ENCODE data around the gene PHOSPHO1.

The PHOSPHO1 gene

DNA sequence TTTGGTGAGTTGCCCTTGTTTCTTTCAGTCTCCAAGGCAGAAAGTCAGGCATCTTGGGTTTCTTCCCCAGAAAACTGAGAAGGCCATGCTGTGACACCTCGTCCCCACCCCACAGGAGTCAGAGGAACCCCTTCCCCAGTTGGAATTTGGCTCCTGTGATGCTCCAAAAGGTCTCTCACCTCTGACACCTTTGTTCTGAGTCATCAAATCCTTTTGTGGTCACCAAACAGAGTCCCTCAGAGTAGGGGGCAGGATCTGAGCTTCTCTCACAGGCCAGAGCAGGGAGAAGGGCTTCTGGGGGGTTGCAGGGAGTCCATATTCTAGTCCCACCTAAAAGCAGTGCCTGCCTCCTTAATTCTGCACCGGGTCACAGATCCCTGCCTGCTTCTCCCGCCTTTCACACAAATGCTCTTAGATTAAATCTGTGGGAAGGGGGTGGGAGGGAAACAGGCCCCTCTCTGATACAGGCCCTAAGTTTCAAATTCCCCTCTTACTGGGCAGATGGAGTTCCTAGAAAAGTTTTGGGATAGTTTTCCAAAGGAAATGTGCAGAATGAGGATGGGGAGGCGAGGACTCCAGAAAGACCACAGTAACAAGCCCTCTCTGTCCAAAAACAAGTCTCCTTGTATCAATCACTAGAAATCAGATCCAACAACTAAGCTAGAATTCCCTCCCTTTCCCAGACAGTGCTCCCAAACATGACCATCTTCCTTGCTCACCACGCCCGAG, 1.3 kb downstream of the PHOSPHO1 start:
- Mint-ChIP-seq H3K4me3 (peak overlapping the region; percentile 68), H3K27ac (no peak overlapping the region), H3K27me3 (peaks cover 1% of the 10 kb centered on the region), H3K9me3 (no peaks in the 10 kb centered on the region), H3K4me1 (peaks cover 17% of the 10 kb centered on the region), H3K36me3 (no peaks in the 10 kb centered on the region)

DNA sequence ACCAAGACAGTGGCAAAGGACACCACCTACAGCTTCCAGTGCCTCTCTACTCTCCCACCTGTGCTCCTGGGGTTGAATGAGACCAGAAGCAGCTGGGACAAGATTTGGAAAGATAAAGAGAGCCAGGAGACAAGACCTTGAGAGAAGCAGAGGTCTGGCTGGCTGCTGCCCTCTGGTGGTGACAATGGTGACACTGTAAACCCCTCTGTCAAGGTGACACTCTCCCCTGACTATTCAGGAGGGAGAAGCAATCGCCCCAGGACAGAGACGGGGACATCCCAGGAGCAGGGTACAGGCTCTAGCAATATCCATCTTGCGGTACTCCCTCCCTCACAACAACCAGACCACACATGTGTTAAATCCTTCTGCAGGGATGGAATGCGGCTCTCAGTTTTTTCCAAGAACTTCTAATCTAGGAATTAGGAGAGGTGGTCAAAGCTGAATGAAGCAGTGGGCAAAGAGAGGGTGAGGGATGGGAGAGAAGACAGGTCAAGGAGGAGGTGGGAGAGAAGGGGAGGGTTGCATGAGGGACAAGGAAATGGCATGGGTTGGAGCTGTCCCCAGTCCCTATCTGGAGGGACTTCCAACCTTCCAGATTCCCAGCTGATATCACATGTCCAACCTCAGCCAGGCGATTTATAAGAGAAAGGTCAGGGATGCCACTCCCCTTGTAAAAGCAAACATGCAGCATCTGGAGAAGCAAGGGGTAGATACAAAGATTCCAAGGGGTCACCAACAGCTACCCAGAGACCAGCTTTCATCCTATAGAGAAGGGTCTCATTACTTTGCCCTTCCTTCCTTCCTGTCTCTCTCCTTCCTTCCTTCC, 2.9 kb downstream of the PHOSPHO1 start:
- Mint-ChIP-seq H3K4me3 (no peak overlapping the region), H3K27ac (peak overlapping the region; percentile 44), H3K36me3 (no peaks in the 10 kb centered on the region), H3K27me3 (peaks cover 1% of the 10 kb centered on the region), H3K4me1 (peaks cover 28% of the 10 kb centered on the region), H3K9me3 (no peaks in the 10 kb centered on the region)

DNA sequence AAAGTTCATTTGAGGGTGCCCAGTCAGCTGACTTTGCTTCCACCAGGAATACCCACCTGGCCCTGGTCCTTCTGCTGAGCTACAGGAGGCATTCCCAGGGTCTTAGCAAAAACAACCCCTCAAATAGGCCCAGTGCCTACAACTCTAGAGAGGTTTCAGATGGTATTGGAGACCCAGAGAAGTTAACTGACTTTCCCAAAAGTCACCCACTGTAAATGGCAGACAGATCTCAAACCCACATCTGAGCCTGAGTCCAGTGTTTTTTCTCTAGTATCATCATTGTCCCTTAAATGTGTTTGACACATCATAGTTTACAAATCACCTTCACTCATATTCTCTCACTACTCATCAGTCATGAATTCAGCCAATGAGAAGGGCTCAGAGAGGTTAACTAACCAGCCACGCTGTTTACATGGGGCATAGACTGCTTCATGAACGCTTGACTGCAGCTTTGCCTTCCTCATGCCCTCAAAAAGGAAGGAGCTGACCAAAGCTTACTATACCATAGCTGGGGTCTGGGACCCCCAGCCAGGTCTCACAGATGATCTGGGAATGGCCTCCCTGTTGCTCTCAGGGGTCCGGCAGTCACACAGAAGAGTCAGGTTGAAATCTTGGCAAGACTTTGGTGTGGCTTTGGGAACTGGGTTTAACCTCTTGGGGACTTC, 3.7 kb downstream of the PHOSPHO1 start:
- Mint-ChIP-seq H3K27ac (no peak overlapping the region), H3K27me3 (peaks cover 1% of the 10 kb centered on the region), H3K4me1 (peaks cover 31% of the 10 kb centered on the region), H3K36me3 (no peaks in the 10 kb centered on the region), H3K9me3 (no peaks in the 10 kb centered on the region), H3K4me3 (no peak overlapping the region)

DNA sequence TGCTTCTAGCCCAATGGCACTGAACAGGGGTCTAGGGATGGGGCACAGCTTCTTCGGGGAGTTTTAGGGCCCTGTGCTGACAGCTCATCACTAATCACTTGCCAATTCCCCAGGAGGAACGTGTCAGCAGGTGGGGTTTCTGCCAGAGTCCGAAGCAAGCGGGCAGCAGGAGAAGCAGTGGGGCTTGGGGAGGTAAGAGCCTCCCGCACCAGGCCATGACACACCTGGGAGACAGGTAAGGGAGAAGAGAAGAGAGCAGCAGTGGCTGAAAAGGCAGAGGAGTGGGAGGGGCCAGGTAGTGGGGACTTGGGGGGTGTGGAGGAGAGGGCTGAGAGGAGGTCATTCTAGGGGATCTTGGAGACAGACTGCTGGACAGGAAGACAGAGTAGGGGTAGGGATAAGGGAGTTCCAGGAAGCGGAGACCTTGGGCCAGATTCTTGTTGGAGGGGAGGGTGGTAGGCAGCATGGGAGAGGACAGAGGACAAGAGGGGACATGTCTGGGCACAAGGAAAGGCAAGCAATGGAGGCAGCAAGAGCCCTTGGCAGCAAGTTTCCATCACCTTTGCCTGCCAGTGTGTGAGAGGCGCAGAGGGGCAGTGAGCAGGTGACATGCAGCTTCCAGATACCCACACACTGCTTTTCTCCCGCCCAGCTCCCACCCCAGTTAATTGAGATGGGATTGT, 4.9 kb downstream of the PHOSPHO1 start:
- Mint-ChIP-seq H3K27me3 (no peaks in the 10 kb centered on the region), H3K4me1 (peaks cover 26% of the 10 kb centered on the region), H3K27ac (no peak overlapping the region), H3K4me3 (no peak overlapping the region), H3K9me3 (no peaks in the 10 kb centered on the region), H3K36me3 (no peaks in the 10 kb centered on the region)

DNA sequence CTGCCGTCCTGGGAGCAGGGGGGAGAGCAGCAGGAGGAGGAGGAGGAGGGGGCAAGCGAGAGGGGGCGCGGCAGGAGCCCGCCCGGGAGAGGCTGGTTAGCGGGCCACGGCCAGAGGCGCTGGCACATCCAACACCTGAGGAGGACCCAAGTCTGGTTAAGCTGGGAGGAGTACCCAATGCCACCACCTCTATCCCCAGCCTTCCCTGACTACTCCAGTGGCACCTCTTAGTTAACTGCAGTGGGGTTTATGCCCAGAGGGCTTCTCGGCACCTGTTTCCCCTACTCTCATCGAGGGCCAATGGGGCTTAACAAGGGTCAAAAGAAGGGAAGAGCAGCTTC, 5.6 kb downstream of the PHOSPHO1 start:
- no peaks in the 10 kb centered on the region for H3K27me3 Mint-ChIP-seq
- H3K36me3 Mint-ChIP-seq: no peaks in the 10 kb centered on the region
- no peak overlapping the region for H3K27ac Mint-ChIP-seq
- peak overlapping the region; percentile 85 for H3K4me3 Mint-ChIP-seq
- H3K4me1 Mint-ChIP-seq: peaks cover 29% of the 10 kb centered on the region
- H3K9me3 Mint-ChIP-seq: no peaks in the 10 kb centered on the region

DNA sequence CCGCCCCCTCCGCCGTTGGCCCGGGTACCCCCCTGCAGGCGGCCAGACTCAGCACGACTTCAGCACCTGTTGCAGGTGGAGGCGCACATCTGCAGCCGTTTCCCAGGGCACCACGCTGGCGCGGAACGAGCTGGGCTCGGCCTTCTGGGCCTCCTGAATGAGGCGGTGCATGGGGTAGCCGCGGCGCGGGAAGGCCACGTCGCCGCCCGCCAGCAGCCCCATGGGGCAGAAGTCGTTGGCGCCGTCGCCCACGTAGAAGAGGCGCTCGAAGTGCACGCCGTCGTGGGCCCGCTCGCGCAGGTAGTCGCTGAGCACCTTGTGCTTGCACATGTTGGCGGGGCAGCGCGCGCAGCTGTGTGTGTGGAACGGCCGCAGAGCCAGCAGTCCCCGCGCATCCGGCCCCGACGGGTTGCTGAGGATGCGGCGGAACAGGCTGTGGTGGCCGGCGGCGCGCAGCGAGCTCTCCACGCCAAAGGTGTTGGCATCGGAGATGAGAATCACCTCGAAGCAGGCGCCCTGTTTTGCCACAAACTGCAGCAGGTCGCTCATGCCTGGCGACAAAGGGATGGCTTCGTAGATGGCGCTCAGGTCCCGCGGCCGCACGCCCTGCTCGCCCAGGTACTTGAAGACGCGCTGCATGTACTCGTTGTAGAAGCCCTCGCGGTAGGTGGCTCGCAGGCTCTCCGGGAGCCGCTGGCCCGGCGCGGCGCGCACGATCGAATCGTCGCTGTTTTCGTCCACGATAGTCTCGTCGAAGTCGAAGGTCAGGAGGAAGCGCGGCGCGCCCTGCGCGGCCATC, 6.2 kb downstream of the PHOSPHO1 start:
- no peak overlapping the region for H3K27ac Mint-ChIP-seq
- no peaks in the 10 kb centered on the region for H3K36me3 Mint-ChIP-seq
- no peaks in the 10 kb centered on the region for H3K27me3 Mint-ChIP-seq
- H3K4me1 Mint-ChIP-seq: peaks cover 28% of the 10 kb centered on the region
- no peaks in the 10 kb centered on the region for H3K9me3 Mint-ChIP-seq
- peak overlapping the region; percentile 85 for H3K4me3 Mint-ChIP-seq

DNA sequence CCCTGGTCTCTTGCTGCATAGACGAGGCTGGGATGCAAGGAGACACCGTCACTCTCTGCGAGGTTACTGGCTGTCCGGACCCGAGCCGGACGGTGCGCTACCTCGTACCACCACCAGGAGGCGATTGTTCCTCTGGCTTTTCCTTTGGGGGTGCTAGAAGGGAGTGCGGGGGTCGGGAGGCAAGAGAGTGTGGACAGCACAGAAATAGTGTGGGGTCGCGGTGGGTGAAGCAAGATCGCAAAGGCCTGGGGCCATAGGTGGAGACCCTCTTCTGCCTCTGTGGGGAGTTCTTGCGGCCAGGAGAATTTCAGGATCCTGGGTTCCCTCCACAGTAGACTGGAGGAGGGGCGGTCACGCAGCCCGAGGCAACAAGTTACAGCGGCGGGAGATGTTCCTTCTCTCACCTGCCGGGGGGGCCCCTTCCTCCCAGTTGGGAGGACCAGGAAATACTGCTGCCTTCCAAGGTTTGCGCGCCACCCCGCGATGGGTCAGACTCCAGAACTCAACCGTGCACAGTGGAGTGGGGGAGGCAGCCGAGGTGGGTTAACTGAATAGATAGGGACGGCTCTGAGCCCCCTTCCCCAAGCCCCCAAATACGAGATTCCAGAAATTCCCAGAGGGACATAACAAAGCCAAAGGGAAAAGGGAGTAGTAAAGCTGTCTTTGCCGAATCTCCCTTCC, 6.9 kb downstream of the PHOSPHO1 start:
- peak overlapping the region; percentile 85 for H3K4me3 Mint-ChIP-seq
- no peaks in the 10 kb centered on the region for H3K27me3 Mint-ChIP-seq
- peaks cover 3% of the 10 kb centered on the region for H3K36me3 Mint-ChIP-seq
- peak overlapping the region; percentile 62 for H3K27ac Mint-ChIP-seq
- H3K4me1 Mint-ChIP-seq: peaks cover 34% of the 10 kb centered on the region
- no peaks in the 10 kb centered on the region for H3K9me3 Mint-ChIP-seq

DNA sequence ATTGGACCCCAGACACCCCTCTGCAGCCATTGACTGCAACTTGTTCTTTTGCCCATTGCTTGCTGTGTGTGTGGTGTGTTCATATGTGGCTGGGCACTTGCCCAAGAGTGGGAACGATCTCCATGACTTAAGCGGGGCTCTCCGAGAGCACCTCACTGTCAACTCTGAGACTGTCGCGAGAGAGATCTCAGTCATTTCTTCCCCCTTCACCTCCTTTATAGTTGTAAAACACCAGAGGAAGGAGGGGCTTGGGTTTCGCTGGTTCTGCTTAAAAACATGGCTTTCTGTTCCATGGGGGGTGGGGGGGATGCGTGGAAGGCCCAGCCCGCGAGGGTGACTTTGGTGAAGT, 7.4 kb downstream of the PHOSPHO1 start:
- Mint-ChIP-seq H3K4me1 (peaks cover 39% of the 10 kb centered on the region), H3K27ac (no peak overlapping the region), H3K27me3 (no peaks in the 10 kb centered on the region), H3K9me3 (no peaks in the 10 kb centered on the region), H3K36me3 (peaks cover 3% of the 10 kb centered on the region), H3K4me3 (peak overlapping the region; percentile 85)

DNA sequence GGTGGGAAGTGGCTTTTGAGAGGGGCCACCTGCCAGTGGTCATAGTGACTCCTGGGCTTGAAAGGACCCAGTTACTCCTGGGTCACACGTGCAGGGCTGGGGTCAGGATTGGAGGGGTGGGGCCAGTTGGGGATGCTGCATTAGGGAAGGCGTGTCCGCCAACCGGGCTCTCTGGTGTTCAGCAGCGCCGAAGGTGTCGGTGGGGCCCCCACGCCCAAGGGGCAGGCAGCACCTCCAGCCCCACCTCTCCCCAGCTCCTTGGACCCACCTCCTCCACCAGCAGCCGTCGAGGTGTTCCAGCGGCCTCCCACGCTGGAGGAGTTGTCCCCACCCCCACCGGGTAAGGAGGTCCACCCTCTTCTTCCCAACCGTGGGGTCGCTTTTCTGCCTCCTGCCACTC, 10.6 kb downstream of the PHOSPHO1 start:
- peaks cover 3% of the 10 kb centered on the region for H3K36me3 Mint-ChIP-seq
- H3K4me3 Mint-ChIP-seq: no peak overlapping the region
- no peaks in the 10 kb centered on the region for H3K27me3 Mint-ChIP-seq
- peaks cover 61% of the 10 kb centered on the region for H3K4me1 Mint-ChIP-seq
- H3K27ac Mint-ChIP-seq: no peak overlapping the region
- H3K9me3 Mint-ChIP-seq: no peaks in the 10 kb centered on the region

DNA sequence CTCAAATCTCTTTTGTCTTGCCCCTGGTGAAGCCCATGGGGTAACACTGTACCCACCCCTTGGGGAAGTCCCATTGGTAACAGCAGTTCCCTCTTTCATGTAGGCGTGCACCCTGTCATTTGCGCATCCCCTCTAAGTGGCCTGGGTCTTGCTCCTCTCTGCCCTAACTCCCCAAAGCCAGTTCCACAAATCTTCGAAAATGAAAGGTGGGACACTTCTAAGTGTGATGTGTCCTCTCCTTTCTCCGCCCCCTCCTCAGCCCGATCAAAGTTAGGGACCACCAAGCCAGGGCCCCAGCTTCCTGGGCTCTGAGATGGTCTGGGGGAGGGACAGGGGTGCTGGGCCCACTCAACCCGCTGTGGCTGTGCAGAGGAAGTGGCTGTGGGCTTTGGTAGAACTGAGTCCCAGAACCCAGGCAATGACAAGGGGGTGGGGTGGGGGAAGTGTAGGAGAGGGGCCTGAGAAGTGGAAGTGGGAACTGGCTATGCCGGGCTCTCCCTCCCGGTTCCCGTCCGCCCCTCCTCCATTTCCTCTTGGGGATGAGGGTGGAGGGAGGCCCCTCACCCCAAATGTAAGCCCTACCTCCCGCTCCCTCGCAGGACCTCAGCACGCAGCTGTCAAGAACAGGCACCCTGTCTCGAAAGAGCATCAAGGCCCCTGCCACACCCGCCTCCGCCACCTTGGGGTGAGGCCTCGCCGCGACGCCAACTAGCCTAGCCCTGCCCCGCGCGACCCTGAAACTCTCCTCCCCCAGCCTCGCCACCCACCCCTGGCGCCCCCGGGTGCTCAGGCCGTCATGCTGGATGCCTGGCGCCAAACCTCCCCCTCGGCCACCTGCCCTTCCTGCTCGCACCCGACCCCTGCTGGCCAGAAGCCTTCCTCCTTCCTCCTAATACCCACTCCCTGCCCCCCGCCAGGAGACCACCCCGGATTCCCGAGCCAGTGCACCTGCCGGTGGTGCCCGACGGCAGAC, 11.4 kb downstream of the PHOSPHO1 start:
- Mint-ChIP-seq H3K4me1 (peaks cover 65% of the 10 kb centered on the region), H3K4me3 (peak overlapping the region; percentile 45), H3K36me3 (peaks cover 3% of the 10 kb centered on the region)

DNA sequence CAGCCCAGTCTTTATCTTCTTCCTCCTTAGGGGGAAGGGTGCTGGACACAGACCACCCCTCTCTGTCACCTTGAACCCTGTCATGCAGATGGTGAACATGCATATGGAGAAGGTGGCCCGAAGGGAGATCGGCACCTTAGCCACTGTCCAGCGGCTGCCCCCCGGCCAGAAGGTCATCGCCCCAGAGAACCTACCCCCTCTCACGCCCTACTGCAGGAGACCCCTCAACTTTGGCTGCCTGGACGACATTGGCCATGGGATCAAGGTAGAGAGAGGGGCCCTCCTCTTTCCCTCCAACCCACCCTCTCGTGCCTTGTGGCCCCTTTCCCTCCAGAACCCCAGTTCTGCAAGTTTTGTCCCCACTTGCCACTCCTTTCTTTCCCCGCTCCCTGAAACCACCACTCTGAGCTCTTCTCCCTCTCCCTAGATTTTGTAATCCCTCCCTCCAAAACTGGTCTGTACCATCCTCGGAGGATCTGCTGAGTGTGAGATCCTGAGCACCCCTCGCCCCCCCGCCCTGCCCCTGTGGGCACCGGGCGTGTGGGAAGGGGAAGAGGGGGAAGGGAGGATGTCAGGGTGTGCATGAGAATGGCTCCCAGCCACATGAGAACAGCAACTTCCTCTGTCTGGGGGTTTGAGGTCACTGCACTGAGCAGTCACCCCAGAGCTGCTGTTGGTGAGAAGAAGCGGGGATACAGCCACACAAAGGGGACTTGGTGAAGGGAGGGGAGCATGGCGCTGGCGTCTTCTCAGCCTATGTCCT, 12.8 kb downstream of the PHOSPHO1 start:
- Mint-ChIP-seq H3K4me3 (peak overlapping the region; percentile 77), H3K4me1 (peaks cover 69% of the 10 kb centered on the region), H3K27me3 (no peaks in the 10 kb centered on the region), H3K27ac (peak overlapping the region; percentile 95), H3K9me3 (no peaks in the 10 kb centered on the region), H3K36me3 (peaks cover 4% of the 10 kb centered on the region)

More for the DNA sequence above, 11.4 kb downstream of the PHOSPHO1 start:
- Mint-ChIP-seq H3K27ac (peak overlapping the region; percentile 43), H3K9me3 (no peaks in the 10 kb centered on the region), H3K27me3 (no peaks in the 10 kb centered on the region)

DNA sequence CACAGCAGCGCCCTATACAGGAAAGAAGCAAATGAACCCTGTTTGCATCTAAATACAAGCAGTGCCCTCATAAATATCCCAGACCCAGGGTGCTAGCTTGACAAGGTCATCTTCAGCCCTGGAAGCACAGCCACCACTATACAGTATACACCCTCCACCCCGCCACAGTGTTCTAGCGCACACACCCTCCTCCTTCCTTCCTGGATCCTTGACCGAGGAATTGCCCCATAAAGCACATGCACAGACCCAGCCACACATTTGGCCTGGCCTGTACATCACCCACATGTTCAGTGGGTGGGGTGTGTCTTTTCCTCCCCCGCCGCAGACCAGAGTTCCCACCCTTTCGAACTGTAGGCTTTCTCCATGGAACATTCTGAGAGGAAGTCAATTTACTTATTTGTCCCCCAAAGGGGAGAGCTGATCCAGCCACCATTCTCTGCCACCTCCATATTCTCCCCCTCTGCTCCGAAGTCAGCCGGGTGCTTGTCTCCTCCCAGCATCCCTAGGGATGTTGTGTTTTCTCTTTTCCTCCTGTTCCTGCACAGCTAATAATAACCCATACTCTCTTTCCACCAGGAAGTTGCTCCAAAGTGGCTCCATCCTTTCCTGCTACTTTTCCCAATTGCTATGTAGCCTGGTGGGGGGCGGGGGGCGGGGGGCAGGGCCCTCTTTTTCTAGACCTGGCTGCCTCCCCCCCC, 13.5 kb downstream of the PHOSPHO1 start:
- Mint-ChIP-seq H3K36me3 (peaks cover 4% of the 10 kb centered on the region), H3K27me3 (no peaks in the 10 kb centered on the region), H3K9me3 (no peaks in the 10 kb centered on the region), H3K4me1 (peaks cover 72% of the 10 kb centered on the region), H3K4me3 (peak overlapping the region; percentile 56), H3K27ac (peak overlapping the region; percentile 81)

Data from activated naive CD4-positive, alpha-beta T cell treated with anti-CD3 and anti-CD28 coated beads, Interleukin-2, amount 50 U/mL, for 24 hours (primary cell).